NCI-H146 treated with DMSO at 0.1 percent for 48 hours (cell line): ENCODE data around the gene PPFIBP1.
"Not testable (repeated sequence)": the region's sequence is repeated elsewhere in the genome, so short reads cannot be mapped to it uniquely, and the experiment has no call there.

Experiments
- DNase-seq: peaks from one replicate; lab custom pipeline; 2025; ENCODE audit not compliant: unreplicated experiment; lab: John Stamatoyannopoulos, UW

PPFIBP1 gene

DNA sequence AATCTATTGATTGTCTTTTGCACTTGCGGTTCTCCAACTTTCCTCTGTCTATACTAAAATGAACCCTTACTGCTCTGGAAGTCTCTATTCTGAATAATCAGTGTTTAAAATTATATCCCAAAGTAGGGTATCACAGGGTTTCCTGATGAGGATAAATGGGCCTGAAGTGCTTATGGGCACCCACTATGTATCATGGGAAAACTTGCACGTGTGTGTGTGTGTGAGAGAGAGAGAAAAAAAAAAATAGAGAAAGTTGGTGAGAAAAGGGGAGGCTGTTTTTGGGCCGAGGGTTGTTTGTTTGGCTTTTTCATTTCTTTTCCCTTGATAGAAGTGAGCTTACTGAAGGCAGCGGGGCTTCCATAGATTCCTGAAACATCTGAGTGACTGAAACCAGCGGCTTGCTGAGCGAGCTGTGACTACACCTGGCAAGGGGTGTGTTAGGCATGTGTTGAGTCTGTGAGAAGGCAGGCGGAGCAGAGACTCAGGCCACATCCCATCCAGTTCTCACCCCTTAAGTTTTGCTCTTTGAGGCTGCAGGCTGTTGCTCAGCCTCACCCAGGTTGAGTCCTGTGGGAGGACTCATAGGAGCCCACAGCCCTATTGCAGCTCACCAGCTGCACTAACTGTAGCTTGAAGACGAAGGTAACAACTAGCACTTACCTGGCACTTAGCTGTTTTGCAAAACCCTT, 17.2 kb downstream of the PPFIBP1 start:
- DNase-seq = no peak

DNA sequence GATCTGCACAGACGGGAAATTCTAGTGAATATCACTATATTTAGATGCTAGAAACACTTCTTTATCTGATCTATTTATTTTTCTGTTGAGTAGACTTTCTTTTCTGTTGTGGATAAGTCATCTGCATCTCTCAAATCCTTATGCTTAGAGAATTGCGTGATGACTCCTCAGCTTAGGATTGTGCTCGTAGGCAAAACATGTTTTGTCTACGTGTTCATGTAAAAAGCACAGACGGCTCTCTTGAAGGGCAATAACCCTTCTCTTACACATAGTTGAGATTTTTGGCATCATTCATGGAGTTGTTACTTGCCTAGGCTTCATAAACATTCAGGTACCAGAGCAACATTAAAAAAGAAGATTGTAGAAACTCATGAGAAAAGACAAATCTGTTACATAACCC, 18.6 kb downstream of the PPFIBP1 start:
- no peak for DNase-seq

DNA sequence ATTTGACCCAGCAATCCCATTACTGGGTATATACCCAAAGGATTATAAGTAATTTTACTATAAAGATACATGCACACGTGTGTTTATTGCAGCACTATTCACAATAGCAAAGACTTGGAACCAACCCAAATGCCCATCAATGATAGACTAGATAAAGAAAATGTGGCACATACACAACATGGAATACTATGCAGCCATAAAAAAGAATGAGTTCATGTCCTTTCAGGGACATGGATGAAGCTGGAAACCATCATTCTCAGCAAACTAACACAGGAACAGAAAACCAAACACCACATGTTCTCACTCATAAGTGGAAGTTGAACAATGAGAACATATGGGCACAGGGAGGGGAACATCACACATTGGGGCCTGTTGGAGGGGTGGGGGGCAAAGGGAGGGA, 20.9 kb downstream of the PPFIBP1 start:
- DNase-seq = not testable (repeated sequence)

DNA sequence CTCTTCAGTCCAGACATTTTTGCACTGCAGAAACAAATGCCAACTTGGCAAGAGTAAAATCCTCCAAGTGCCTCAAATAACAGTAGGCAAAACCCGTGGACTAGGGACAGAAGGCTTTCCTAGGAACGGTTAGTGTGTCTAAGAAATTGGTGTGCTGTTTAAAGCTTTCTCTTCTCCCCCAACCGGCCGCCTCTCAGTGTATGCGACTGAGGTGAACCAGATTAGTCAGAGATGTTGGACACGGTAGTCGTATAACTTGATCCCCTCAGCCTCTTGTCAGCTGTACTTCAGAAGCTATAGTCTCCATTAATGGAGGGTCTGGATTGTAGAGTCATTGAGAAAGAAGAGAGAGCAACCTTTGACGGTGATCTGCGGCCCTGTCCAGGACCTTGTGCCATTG, 21.7 kb downstream of the PPFIBP1 start:
- no peak for DNase-seq

DNA sequence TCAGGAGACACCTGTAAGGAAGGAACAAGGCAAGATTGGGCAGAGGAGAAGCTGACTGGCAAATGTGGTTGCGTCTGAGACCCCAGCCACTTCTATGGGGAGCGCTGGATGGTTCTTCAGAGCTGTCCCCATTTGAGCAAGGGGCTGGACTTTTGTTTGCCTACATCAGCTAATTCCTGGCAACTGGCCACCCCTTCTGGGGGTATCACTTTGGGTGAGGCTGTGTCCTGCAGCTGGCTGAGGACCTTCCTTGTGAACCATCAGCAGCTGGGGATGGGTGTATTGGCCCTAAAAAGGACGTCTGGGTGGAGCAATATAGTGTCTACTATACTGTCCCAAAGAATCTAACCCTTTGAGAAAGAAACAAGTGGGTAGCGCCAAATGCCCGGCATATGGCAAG, 23.6 kb downstream of the PPFIBP1 start:
- no peak for DNase-seq

DNA sequence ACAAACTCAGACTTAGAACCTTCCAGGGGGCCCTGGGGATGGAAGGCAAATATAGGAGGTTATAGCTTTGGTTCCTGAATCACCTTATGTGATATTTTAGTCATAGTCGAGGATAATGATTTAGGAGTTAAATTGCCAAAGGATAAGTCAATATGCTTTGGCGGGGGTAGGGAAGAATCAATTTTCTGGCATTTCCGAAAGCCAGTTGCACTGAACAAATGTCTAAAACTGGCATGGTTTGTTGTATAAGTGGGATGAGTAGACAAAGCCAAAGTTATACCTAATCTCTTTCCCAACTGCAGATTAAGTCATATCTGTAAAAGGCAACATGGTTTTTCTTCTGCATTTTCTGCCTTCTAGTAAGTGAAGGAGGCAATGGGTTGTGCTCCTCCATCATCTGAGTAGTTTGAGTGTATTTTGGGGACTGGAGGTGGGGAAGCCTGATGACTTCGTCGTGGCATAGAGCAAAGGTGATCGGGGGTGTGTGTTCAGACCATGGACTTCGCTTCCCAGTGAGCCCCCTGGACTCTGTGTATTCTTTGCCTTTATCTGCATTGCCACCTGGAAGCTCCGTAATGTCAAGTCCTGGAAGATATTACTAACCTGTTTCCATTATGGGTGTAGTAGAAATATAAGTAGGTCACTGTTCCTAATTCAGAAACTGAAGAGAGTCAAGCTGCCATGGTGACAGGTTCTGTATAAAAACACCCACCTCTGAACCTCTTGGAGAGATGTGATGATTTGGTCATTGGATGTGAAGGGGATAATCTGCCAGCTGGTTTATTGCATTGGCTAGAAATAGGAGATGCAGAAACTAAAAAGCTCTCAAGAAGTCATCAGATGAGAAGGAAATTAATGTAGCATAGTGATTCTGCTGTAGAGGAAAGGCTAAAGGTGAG, 24.5 kb downstream of the PPFIBP1 start:
- DNase-seq = no peak

DNA sequence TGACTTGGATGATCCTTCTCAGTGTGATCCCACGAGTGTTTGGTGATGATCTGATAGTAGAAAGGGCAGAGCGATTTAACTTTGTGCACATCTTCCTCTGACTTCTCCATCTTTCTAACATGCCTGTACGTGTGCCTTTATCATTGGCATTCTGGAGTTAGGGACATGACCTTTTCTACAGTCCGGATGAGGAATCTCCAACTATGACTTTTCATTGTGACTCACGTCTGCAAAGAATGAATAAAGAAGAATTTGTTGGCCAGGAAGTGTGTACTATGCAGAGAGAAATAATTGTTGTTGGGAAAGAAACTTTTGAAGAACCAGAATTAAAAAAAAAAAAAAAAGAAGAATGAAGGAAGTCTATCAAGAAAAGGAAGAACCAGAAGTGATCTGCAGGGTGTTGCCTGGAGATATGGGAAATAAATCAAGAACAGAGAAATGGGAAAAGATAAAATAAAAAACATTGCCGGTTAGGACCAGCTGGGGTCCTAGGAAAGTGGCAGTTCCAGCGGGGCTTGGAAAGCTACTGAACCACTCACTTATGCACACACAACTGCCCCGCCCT, 25.3 kb downstream of the PPFIBP1 start:
- DNase-seq = no peak

DNA sequence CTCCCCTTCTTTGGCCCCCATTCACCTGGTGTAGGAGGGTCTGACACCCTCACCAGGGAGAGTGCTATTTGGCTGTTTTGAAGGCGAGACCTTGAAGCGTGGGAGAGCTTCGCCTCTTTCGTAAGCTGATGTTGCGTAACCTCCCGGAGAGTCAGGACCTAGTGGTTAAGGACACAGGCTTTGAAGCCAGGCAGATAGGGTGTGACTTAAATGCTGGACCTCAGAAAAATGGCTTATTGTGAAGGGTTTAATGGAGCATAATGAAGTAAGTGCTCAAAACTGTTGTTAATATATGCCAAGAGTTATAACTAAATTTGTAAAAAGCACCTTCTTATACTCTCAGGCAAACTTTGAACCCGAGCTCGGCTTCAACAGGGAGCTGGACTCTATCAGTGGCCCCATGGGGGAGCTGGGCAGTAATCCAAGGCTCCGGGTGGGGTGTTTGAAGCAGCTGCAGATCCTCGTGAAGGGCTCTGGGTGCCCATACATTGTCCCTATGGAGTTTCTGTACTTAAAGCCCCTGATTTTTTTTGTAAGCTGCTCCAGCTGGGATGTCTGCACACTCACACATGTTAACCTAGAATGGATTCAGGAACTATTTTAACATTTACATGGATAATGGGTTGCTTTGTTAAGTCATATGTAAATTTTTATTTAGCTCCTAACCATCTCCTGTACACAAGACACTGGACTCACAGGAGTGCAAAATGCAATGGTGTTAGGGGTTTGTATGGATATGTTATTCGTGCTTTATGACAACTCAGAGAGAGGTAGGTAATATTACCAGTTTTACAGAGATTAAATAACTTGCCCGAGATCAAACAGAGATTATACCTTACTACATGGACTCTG, 26.0 kb downstream of the PPFIBP1 start:
- DNase-seq = no peak

DNA sequence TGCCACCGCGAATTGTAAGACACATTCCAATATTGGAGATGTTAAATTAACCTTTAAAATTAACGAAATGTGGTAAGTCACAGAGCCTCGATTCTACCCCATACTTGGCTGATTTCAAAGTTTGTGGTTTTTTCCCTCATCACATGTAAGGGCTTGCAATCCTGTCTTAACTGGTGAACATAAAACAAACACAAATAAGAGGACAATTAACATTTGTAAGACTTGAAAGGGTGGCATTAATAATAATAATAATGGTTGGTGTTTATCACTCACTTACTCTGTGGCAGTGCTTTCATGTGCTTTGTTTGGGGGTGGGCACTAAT, 26.6 kb downstream of the PPFIBP1 start:
- no peak for DNase-seq

DNA sequence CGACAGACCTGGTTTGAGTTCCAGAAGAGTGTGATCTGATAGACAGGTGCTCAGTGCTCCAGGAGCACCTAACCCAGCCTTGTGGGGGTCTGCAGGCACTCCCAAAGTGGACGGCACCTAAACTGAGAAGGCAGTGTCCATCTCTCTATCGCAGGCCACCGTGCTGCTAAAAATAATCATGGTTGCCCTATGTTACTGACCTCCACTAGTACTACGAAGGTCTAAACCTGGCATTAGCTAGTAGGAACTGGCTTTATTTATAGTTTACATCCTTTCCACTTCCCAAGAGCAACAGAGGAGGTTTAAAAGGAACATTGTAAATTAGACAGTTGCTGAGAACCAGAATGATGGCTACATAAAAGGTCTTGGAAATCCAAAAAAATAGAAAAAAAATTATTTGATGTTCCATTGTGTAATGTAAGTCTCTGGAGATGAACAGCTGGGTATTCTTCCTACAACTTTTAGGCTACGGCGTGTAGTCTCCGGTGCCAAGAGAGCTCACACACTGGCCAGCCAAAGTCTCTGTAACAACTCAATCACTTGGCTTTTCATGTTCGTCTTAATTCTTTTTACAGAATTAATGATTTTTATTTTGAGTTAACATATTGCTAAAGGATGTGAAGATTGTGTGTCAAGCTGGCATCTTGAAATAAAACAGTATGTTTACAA, 27.3 kb downstream of the PPFIBP1 start:
- DNase-seq = no peak

DNA sequence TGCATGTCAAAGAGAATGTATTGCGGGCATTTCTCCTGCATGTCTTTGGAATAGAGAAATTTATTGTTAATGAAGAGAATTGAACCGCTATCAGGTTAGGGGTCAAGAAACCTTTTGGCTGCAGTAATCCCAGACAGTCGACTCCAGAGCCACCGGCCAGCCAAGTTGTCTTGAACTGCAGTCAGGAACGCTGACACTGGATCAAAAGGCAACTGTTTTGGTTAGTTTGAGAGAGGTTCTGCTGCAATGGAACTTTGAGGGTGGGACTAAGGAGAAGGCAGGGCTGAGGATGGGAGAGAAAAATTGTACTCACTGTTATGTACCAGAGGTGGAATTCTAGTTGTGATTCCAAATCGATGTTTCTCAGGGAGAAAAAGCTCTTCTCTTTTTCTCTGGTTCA, 28.2 kb downstream of the PPFIBP1 start:
- no peak for DNase-seq

DNA sequence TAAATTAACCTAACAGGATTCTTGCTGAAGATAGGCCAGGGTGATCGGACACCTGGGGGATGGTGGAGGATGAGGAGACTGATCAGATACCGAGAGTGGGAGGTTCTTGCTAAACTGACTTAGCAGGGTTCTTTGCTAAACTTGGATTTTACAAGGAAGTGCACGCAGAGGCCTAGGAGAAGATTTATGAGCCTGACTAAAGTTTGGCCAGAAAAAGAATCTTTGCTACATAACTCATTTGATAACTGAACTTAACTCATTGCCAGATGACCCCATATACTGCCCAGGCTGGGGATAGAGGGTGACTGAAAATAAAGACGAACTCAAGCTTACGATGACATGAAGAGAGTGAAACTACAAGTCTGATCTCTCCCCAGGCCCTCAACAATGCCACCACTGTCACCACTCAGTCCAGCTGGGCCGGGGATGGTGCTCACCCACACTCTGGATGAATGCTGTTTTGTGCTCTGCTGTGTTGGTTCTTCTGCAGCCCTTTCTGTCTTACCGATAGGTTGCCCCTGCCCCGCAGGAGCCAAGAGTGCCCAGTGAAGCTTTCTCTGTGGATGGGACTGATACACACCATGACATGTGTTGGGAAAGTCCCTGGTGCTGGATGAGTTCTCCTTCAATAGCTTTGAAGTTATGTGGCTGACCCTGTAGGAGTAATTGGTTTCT, 29.0 kb downstream of the PPFIBP1 start:
- no peak for DNase-seq

DNA sequence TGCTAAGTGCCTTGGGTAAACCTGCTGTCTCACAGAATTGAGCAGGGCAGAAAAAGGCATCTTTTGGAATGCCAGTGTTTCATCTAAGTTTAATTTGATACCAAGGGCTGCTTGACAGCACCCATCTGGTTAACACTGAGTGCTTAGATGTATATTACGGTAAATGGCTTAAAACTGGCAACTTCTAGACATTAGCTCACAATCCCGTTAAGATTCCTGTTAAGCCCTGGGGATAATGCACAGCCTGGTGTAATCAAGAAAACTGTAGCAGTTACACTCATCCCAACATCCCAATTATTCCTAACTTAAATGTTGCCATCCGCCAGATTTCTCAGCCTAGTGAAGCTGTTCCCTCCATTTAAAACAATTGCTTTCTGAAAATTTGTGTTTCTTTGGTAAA, 29.9 kb downstream of the PPFIBP1 start:
- DNase-seq = no peak

DNA sequence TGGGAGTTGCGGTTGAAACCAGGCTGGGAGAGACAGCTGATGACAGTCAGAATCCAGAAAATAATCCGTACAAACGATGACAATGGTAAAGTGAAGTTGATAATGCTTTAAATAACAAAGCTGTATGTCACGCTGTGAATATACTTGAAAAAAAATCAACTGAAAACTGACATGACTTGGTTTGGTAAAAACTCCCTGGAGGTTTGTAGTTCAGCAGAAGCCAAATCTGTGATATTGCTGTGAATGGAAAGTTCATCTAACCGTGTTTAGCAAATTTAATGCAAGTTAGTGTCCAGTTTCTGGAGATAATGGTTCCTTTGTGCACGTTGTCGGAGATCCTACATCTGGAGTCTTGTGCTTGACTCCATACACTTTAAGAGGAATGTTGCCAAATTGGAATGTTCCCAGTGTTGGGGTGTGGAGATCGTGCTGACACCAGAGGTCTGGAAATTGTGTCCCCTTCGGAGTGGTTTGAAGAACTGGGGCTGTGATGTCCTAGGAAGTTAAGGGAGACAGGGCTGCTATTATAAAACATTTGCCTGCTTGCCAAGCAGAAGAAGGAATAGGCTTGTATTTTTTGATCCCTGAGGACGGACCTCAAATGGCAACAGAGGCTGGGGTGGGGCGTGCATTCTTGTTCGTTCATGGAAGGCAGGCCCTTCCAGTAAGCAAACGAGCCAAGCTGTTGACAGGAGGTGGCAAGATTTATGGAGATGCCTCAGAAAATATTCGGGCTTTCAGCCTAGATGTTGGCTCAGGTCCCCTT, 30.6 kb downstream of the PPFIBP1 start:
- DNase-seq = no peak

DNA sequence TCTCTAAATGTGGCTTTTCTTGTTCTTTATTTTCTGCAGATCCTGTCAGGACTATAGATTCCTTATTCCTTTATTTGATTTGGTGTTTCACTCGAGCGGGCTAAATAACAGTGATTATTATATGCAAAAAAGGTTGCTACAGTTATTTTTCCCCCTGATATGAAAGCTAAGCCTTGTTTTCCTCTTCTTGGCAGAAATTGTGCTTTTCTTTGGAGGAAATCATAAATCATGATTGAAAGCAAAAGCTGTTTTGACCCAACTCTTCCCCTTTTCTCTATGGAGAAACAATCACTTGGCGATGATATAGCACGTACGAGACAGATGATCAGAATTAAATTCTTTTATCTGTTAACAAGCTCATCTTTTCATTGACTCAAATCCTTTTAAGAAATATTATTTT, 31.4 kb downstream of the PPFIBP1 start:
- DNase-seq = no peak

DNA sequence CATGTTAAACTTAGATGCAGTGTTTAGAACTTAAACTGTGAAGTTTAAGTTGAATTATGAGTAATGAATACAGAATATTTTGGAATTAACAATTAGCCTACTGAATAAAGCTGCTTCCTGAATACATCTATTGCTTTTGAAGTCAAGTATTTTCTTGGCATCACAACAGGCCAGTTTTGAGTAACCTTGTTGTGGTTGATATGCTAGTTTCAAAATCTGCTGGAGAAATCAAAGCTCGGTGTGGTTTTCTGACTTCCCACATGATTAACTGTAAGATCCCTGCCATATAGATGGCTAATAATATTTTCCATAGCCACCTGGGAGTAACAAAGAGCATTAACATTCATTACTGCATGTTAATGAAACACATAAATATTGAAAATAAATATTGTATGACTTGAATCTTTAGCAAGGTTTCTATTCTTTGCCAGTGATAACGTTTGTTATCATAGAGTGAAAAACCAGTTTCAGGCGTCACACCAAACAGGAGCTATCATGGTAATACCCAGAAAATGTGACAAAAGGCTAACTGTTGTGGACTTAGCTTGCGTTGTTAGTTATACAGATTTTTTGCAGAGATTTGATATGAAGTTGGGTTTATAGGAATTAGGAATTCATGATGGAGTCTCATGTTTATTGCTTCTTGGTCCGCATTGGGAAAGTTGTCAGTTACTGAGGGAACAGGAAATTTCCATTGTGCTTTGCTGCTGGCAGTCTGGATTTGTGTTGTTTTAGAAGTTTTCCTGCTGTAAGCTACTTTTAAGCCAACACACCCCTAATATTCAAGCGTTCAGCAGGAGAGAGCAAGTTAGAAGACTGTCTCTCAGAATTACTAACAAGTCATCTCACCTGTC, 32.1 kb downstream of the PPFIBP1 start:
- no peak for DNase-seq

DNA sequence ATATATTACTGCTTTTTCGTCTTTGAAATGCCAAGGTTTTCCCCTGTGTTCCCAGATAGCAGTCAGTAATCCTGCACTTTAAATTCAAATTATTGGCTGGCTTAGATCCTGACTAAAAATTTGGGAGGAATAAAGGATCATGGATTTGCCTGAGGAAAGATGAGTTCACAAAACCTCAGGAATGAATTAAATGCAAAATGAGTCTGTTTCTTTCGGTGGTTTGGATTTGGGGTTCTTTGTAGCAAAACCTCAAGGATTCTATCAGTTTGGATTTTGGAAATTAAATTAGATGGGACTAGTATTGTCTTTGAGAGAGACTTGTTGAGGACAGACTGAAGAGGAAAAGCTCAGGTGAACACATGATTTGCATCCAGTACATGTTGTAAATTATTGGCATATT, 36.1 kb downstream of the PPFIBP1 start:
- DNase-seq = no peak

DNA sequence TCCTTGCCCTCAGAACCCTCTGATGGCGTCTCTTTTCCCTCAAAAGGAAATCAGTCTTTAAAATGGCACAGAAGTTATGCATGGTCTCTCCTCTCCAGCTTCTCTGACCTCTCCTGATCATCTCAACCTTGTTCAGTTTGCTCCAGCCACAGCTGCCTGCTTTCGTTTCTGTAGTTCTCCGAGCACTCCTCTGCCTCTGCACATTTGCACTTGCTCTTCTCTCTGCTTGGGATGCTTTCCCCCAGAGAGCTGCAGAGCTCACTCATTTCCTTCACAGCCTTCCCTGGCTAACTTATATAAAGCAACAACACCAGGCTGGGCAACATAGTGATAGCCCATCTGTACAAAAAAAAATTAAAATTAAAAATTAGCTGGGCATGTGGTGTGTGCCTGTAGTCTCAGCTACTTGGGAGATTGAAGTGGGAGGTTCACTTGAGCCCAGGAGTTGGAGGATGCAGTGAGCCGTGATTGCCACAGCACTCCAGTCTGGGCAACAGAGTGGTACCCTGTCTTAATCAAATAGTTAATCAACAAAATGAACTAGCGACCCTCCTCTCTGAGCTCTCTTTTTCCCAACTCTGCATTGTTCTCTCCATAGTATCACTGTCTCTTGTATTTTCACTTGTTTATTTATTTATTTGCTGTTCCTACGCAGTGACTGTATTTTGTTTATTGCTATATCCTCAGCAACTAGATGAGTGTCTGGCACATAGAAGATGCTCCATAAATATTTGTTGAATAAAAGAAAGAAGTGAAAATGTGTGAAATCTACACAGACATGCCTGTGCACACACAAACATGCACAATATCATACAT, 37.7 kb downstream of the PPFIBP1 start:
- no peak for DNase-seq
